ENCODE measurements around the gene LMAN2. TPM values are rescaled to one million over a fixed set of nuclear protein-coding genes. Genes with fewer than 3 reads are reported as not detected.

Gene LMAN2
- polyA plus RNA-seq, 3 donors = 148 to 275 (median 259) TPM

GRCh38 chr5:177399997-177400868, 48.8 kb upstream of the LMAN2 start, which contains the start of gene PFN3:
TSS of gene PFN3 (minus strand) at chr5:177400661. CDS start at chr5:177400576, 85 bp downstream.
- 74% methylated on average over 88 of the region's 92 CpGs for WGBS (ENCODE audit: insufficient coverage)
- H3K27ac Mint-ChIP-seq = no peak within 1 kb of the TSS
- Histone ChIP-seq H3K9ac (ENCODE audit: insufficient read depth, low read length, poor library complexity, severe bottlenecking) (no peak within 1 kb of the TSS), H3K27ac (ENCODE audit: low read depth in 1 of 2, low read length in 2 of 2) (no peak within 1 kb of the TSS), H4K20me1 (ENCODE audit: insufficient read depth, low read length) (peaks cover 11% of the 10 kb centered on the region), H3K36me3 (replicated peaks in 1 of 2; ENCODE audit: control insufficient read depth in 1 of 2, insufficient read depth in 2 of 2, low read length in 2 of 2) (no peaks in the 10 kb centered on the region), H3K9me3 (replicated peaks in 1 of 2; ENCODE audit: control insufficient read depth in 1 of 2, insufficient read depth in 1 of 2, low read length in 2 of 2) (peaks cover 0 to 12% of the 10 kb centered on the region in 2 donors), H3K4me2 (replicated peaks; ENCODE audit: extremely low read depth, low read length, poor library complexity, severe bottlenecking) (no peak within 1 kb of the TSS), H3K4me1 (ENCODE audit: control insufficient read depth in 1 of 2, insufficient read depth in 2 of 2, low read length in 2 of 2) (peaks cover 32 to 33% of the 10 kb centered on the region in 2 donors), H3K4me3 (replicated peaks in 1 of 3; ENCODE audit: low read depth in 2 of 3, low read length in 3 of 3) (no peak within 1 kb of the TSS), H2AFZ (ENCODE audit: insufficient read depth, low read depth, low read length, poor library complexity, severe bottlenecking) (no peak within 1 kb of the TSS), H3K27me3 (ENCODE audit: control insufficient read depth in 2 of 2, insufficient read depth in 2 of 2, low read length in 2 of 2) (peaks cover 26 to 43% of the 10 kb centered on the region in 2 donors), H3K79me2 (ENCODE audit: insufficient read depth, low read length) (no peaks in the 10 kb centered on the region)
- H3K4me1 Mint-ChIP-seq = peaks cover 25% of the 10 kb centered on the region
- no peak for DNase-seq
- intact Hi-C loops (cut with micrococcal nuclease) = loop anchor here in 1 of 2 donors (5.0 kb wide), 1 partner anchor 97 kb away; the partner anchor contains the start of gene PDLIM7
- TF ChIP-seq CTCF (IDR thresholded peaks at IDR 0.05) = no peak
- peaks cover 6 to 8% of the 10 kb centered on the region in 2 donors for H3K36me3 Mint-ChIP-seq
- H3K4me3 Mint-ChIP-seq = peak within 1 kb of the TSS in 1 of 2 donors; percentile 87
- peaks cover 0 to 17% (median 5%) of the 10 kb centered on the region in 7 donors for H3K9me3 Mint-ChIP-seq
- peaks cover 40 to 59% (median 50%) of the 10 kb centered on the region in 3 donors for H3K27me3 Mint-ChIP-seq (ENCODE audit: low read depth in 3 of 3)

GRCh38 chr5:177397875-177398390, 46.5 kb upstream of the LMAN2 start:
- no peak for DNase-seq
- no peak for TF ChIP-seq CTCF (IDR thresholded peaks at IDR 0.05)
- Mint-ChIP-seq H3K27ac (no peak overlapping the region), H3K9me3 (peaks cover 0 to 14% (median 4%) of the 10 kb centered on the region in 7 donors), H3K4me1 (peaks cover 24% of the 10 kb centered on the region), H3K4me3 (no peak overlapping the region), H3K27me3 (ENCODE audit: low read depth in 3 of 3) (peaks cover 34 to 44% (median 38%) of the 10 kb centered on the region in 3 donors), H3K36me3 (peaks cover 4 to 7% of the 10 kb centered on the region in 2 donors)
- Histone ChIP-seq H3K36me3 (replicated peaks in 1 of 2; ENCODE audit: control insufficient read depth in 1 of 2, insufficient read depth in 2 of 2, low read length in 2 of 2) (no peaks in the 10 kb centered on the region), H4K20me1 (ENCODE audit: insufficient read depth, low read length) (peaks cover 6% of the 10 kb centered on the region), H3K4me3 (replicated peaks in 1 of 3; ENCODE audit: low read depth in 2 of 3, low read length in 3 of 3) (no peak overlapping the region), H3K27me3 (ENCODE audit: control insufficient read depth in 2 of 2, insufficient read depth in 2 of 2, low read length in 2 of 2) (peaks cover 19 to 36% of the 10 kb centered on the region in 2 donors), H3K4me1 (ENCODE audit: control insufficient read depth in 1 of 2, insufficient read depth in 2 of 2, low read length in 2 of 2) (peaks cover 24 to 25% of the 10 kb centered on the region in 2 donors), H3K9me3 (replicated peaks in 1 of 2; ENCODE audit: control insufficient read depth in 1 of 2, insufficient read depth in 1 of 2, low read length in 2 of 2) (peaks cover 0 to 12% of the 10 kb centered on the region in 2 donors), H2AFZ (ENCODE audit: insufficient read depth, low read depth, low read length, poor library complexity, severe bottlenecking) (no peak overlapping the region), H3K4me2 (replicated peaks; ENCODE audit: extremely low read depth, low read length, poor library complexity, severe bottlenecking) (no peak overlapping the region), H3K79me2 (ENCODE audit: insufficient read depth, low read length) (no peaks in the 10 kb centered on the region), H3K9ac (ENCODE audit: insufficient read depth, low read length, poor library complexity, severe bottlenecking) (no peak overlapping the region), H3K27ac (ENCODE audit: low read depth in 1 of 2, low read length in 2 of 2) (no peak overlapping the region)
- intact Hi-C loops (cut with micrococcal nuclease) = no loop called here
- WGBS (ENCODE audit: insufficient coverage) = 88% methylated on average over 9 of the region's 16 CpGs
